Mesothelial cell of epicardium (in vitro differentiated cells): ENCODE measurements around the gene MMP24OS. TPM values are rescaled to one million over a fixed set of nuclear protein-coding genes. Genes with fewer than 3 reads are reported as not detected.

ENCODE experiments used
- DNase-seq, 2 experiments: peaks; one replicate each; pipeline ENCODE4 v3.0.0; 2021; ENCODE audit warnings: low spot score in 2 of 2; ENCODE audit not compliant: unreplicated experiment in 2 of 2
- H3K27ac Mint-ChIP-seq: 2 replicates; pipeline ENCODE4 v1.8.0; 2021; ENCODE audit warnings: mixed read lengths
- H3K27me3 Mint-ChIP-seq: 2 replicates; pipeline ENCODE4 v1.8.0; 2021; ENCODE audit warnings: low read depth, mixed read lengths
- H3K36me3 Mint-ChIP-seq: 2 replicates; pipeline ENCODE4 v1.8.0; 2021; ENCODE audit warnings: mixed read lengths
- H3K4me1 Mint-ChIP-seq: 2 replicates; pipeline ENCODE4 v1.8.0; 2021; ENCODE audit warnings: mixed read lengths
- H3K4me3 Mint-ChIP-seq: 2 replicates; pipeline ENCODE4 v1.8.0; 2021; ENCODE audit warnings: mild to moderate bottlenecking, moderate library complexity, mixed read lengths
- H3K9me3 Mint-ChIP-seq: 2 replicates; pipeline ENCODE4 v1.8.0; 2021; ENCODE audit warnings: mixed read lengths
- CTCF ChIP-seq: fragments of 200-600 bp; sonication (generic); IDR thresholded peaks from one replicate; pipeline ENCODE4 v1.5.0; 2021; ENCODE audit warnings: antibody characterized with exemption; ENCODE audit not compliant: unreplicated experiment
- total RNA-seq: library from RNA; stranded (reverse); gene quantifications from 3 replicates; pipeline ENCODE4 v1.2.1, GENCODE V29; 2021

MMP24OS gene
- total RNA-seq, 1 donor from 2014 or later = 66.1 TPM

GRCh38 chr20:35295058-35295457 lies 17.1 kb upstream of the MMP24OS start:
- H3K27ac Mint-ChIP-seq = no peak overlapping the region
- no peak for TF ChIP-seq CTCF
- DNase-seq = no peak
- no peaks in the 10 kb centered on the region for H3K9me3 Mint-ChIP-seq
- peaks cover 12% of the 10 kb centered on the region for H3K27me3 Mint-ChIP-seq
- no peaks in the 10 kb centered on the region for H3K4me1 Mint-ChIP-seq
- no peaks in the 10 kb centered on the region for H3K36me3 Mint-ChIP-seq
- no peak overlapping the region for H3K4me3 Mint-ChIP-seq

GRCh38 chr20:35294293-35294685 lies 16.4 kb upstream of the MMP24OS start:
- Mint-ChIP-seq H3K4me1 (no peaks in the 10 kb centered on the region), H3K9me3 (no peaks in the 10 kb centered on the region), H3K27ac (no peak overlapping the region), H3K4me3 (no peak overlapping the region), H3K27me3 (peaks cover 12% of the 10 kb centered on the region), H3K36me3 (no peaks in the 10 kb centered on the region)
- TF ChIP-seq CTCF = no peak
- DNase-seq = no peak

GRCh38 chr20:35293303-35294292 lies 15.7 kb upstream of the MMP24OS start:
- Mint-ChIP-seq H3K4me1 (no peaks in the 10 kb centered on the region), H3K36me3 (no peaks in the 10 kb centered on the region), H3K9me3 (no peaks in the 10 kb centered on the region), H3K27me3 (peaks cover 9% of the 10 kb centered on the region), H3K27ac (no peak overlapping the region), H3K4me3 (no peak overlapping the region)
- no peak for DNase-seq
- no peak for TF ChIP-seq CTCF

- no peak for TF ChIP-seq CTCF
- H3K4me3 Mint-ChIP-seq = no peak overlapping the region
- H3K27me3 Mint-ChIP-seq = peaks cover 8% of the 10 kb centered on the region
- DNase-seq = no peak
- H3K27ac Mint-ChIP-seq = no peak overlapping the region
- H3K4me1 Mint-ChIP-seq = no peaks in the 10 kb centered on the region
- H3K36me3 Mint-ChIP-seq = no peaks in the 10 kb centered on the region
- no peaks in the 10 kb centered on the region for H3K9me3 Mint-ChIP-seq
Observed at GRCh38 chr20:35292504-35293285, 14.8 kb upstream of the MMP24OS start.

GRCh38 chr20:35291654-35292503 lies 14.0 kb upstream of the MMP24OS start, which contains the start of gene FAM83C:
FAM83C (minus strand) TSS chr20:35292425; CDS start chr20:35292304, 121 bp downstream.
- H3K27ac Mint-ChIP-seq = no peak within 1 kb of the TSS
- no peak for DNase-seq

More at GRCh38 chr20:35291654-35292503, 14.0 kb upstream of the MMP24OS start, which contains the start of gene FAM83C:
- H3K36me3 Mint-ChIP-seq = no peaks in the 10 kb centered on the region
- no peak for TF ChIP-seq CTCF
- no peaks in the 10 kb centered on the region for H3K9me3 Mint-ChIP-seq
- H3K4me3 Mint-ChIP-seq = no peak within 1 kb of the TSS
- no peaks in the 10 kb centered on the region for H3K4me1 Mint-ChIP-seq
- peaks cover 8% of the 10 kb centered on the region for H3K27me3 Mint-ChIP-seq
